Measurements from ENCODE around the gene FEM1C.

FEM1C gene

DNA sequence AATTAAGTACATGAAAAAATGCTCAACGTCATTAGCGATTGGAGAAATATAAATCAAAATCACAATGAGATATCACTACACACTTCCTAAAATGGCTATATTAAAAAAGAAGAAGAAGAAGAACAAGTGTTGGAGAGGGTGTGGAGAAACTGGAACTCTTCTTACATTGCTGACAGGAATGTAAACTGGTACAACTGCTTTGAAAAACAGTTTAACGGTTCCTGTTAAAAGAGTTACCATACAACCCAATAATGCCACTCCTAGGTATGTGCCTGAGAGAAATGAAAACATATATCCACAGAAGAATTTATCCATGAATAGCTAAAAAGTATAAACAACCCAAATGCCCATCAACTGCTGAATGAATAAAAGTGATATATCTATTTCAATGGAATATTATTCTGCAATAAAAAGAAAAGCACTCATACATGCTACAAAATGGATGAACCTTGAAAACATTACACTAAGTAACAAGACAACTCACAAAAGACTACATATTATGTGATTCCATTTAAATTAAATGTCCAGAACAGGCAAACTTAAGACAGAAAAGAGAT lies 9.0 kb downstream of the FEM1C start:
- H3F3A ChIP-seq (ENCODE audit: low read depth): no peaks in the 10 kb centered on the region
- no peaks in the 10 kb centered on the region for H3K9me2 ChIP-seq (replicated peaks; ENCODE audit: low read depth, low read length)
- no peaks in the 10 kb centered on the region for H3K36me3 ChIP-seq (ENCODE audit: insufficient read depth, low read length)
- TF ChIP-seq EZH2phosphoT487 (IDR thresholded peaks at IDR 0.05; ENCODE audit: borderline replicate concordance): no peak
- TF ChIP-seq, protein P1, sequence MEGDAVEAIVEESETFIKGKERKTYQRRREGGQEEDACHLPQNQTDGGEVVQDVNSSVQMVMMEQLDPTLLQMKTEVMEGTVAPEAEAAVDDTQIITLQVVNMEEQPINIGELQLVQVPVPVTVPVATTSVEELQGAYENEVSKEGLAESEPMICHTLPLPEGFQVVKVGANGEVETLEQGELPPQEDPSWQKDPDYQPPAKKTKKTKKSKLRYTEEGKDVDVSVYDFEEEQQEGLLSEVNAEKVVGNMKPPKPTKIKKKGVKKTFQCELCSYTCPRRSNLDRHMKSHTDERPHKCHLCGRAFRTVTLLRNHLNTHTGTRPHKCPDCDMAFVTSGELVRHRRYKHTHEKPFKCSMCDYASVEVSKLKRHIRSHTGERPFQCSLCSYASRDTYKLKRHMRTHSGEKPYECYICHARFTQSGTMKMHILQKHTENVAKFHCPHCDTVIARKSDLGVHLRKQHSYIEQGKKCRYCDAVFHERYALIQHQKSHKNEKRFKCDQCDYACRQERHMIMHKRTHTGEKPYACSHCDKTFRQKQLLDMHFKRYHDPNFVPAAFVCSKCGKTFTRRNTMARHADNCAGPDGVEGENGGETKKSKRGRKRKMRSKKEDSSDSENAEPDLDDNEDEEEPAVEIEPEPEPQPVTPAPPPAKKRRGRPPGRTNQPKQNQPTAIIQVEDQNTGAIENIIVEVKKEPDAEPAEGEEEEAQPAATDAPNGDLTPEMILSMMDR (conservative IDR thresholded peaks at IDR 0.05; ENCODE audit: low read length): no peak
- H3K27me3 ChIP-seq (ENCODE audit: insufficient read depth, low read length, poor library complexity, severe bottlenecking): no peaks in the 10 kb centered on the region
- peaks cover 20% of the 10 kb centered on the region for H3K4me1 ChIP-seq (ENCODE audit: insufficient read depth, low read length, poor library complexity, severe bottlenecking)
- H2AFZ ChIP-seq (ENCODE audit: low read length): no peak overlapping the region
- no peak overlapping the region for H3K9ac ChIP-seq (ENCODE audit: low read depth, low read length, poor library complexity, severe bottlenecking)
- no peaks in the 10 kb centered on the region for H3K9me3 ChIP-seq (ENCODE audit: insufficient read depth, low read depth, low read length)
- H3K79me2 ChIP-seq (ENCODE audit: insufficient read depth, low read length): peaks cover 98% of the 10 kb centered on the region
- H3K4me2 ChIP-seq (ENCODE audit: low read depth, low read length, poor library complexity, severe bottlenecking): peak overlapping the region; percentile 84
- H3K4me3 ChIP-seq (ENCODE audit: low read length, poor library complexity, severe bottlenecking): peak overlapping the region; percentile 85
- H4K20me1 ChIP-seq (ENCODE audit: insufficient read depth, low read length, poor library complexity, severe bottlenecking): peaks cover 83% of the 10 kb centered on the region

DNA sequence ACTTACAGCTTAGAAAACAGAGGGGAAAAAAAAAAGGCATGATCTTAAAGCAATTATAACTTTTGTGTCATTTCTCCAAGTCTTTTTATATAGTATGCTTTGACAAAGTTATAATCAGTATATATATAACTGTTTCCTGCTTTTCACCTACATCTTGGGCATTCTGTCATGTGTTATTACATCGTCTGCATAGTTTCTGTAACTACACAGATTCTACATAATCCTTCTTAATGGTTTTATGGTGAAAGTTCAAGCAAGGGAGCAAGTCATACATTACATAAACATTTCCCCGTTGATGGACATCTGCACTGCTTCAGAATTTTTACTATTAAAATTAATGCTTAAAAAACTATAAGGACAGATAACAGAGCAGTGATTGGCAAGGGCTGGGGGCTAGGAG lies 12.1 kb downstream of the FEM1C start:
- no peaks in the 10 kb centered on the region for H3K9me2 ChIP-seq (replicated peaks; ENCODE audit: low read depth, low read length)
- peak overlapping the region; percentile 84 for H3K4me2 ChIP-seq (ENCODE audit: low read depth, low read length, poor library complexity, severe bottlenecking)
- H3K27me3 ChIP-seq (ENCODE audit: insufficient read depth, low read length, poor library complexity, severe bottlenecking): no peaks in the 10 kb centered on the region
- peak overlapping the region; percentile 20 for H3K4me3 ChIP-seq (ENCODE audit: low read length, poor library complexity, severe bottlenecking)
- no peaks in the 10 kb centered on the region for H3K36me3 ChIP-seq (ENCODE audit: insufficient read depth, low read length)
- peaks cover 67% of the 10 kb centered on the region for H4K20me1 ChIP-seq (ENCODE audit: insufficient read depth, low read length, poor library complexity, severe bottlenecking)
- H2AFZ ChIP-seq (ENCODE audit: low read length): no peak overlapping the region
- peaks cover 19% of the 10 kb centered on the region for H3K4me1 ChIP-seq (ENCODE audit: insufficient read depth, low read length, poor library complexity, severe bottlenecking)
- no peaks in the 10 kb centered on the region for H3K9me3 ChIP-seq (ENCODE audit: insufficient read depth, low read depth, low read length)
- no peak overlapping the region for H3K9ac ChIP-seq (ENCODE audit: low read depth, low read length, poor library complexity, severe bottlenecking)
- TF ChIP-seq, protein P1 (conservative IDR thresholded peaks at IDR 0.05; ENCODE audit: low read length): no peak
- no peak for TF ChIP-seq EZH2phosphoT487 (IDR thresholded peaks at IDR 0.05; ENCODE audit: borderline replicate concordance)
- H3F3A ChIP-seq (ENCODE audit: low read depth): no peaks in the 10 kb centered on the region
- H3K79me2 ChIP-seq (ENCODE audit: insufficient read depth, low read length): peaks cover 95% of the 10 kb centered on the region

DNA sequence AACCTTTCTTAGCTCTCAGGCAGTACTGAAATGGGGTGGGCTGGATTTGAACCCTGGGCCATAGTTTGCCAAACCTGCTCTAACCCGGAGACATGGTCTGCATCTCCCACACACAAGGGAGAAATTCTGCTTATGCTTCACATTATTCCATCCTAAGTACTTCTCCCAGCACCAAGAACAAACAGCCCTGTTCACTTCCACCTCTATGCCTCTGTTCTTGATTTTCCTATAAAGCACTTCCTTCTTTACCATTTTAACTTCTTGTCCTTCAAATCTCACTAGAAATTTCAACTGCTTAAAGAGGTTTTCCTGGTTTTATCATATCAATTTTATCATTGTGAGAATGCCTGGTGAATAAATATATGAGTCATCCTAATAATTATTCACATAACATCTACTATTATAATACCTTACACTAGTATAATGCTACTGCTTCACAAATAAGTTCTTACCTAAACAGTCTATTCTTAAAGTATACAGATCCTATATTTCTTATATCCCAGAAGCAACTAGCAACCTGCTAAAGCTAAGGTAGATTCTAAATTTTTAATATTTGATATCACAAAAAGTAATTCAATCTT lies 12.7 kb downstream of the FEM1C start:
- H3K79me2 ChIP-seq (ENCODE audit: insufficient read depth, low read length): peaks cover 95% of the 10 kb centered on the region
- H3K9ac ChIP-seq (ENCODE audit: low read depth, low read length, poor library complexity, severe bottlenecking): no peak overlapping the region
- no peak for TF ChIP-seq EZH2phosphoT487 (IDR thresholded peaks at IDR 0.05; ENCODE audit: borderline replicate concordance)
- TF ChIP-seq, protein P1 (conservative IDR thresholded peaks at IDR 0.05; ENCODE audit: low read length): no peak
- peaks cover 67% of the 10 kb centered on the region for H4K20me1 ChIP-seq (ENCODE audit: insufficient read depth, low read length, poor library complexity, severe bottlenecking)
- H3K9me2 ChIP-seq (replicated peaks; ENCODE audit: low read depth, low read length): no peaks in the 10 kb centered on the region
- H3F3A ChIP-seq (ENCODE audit: low read depth): no peaks in the 10 kb centered on the region
- H3K4me3 ChIP-seq (ENCODE audit: low read length, poor library complexity, severe bottlenecking): peak overlapping the region; percentile 20
- H3K4me1 ChIP-seq (ENCODE audit: insufficient read depth, low read length, poor library complexity, severe bottlenecking): peaks cover 14% of the 10 kb centered on the region
- peak overlapping the region; percentile 84 for H3K4me2 ChIP-seq (ENCODE audit: low read depth, low read length, poor library complexity, severe bottlenecking)
- no peaks in the 10 kb centered on the region for H3K9me3 ChIP-seq (ENCODE audit: insufficient read depth, low read depth, low read length)
- H3K36me3 ChIP-seq (ENCODE audit: insufficient read depth, low read length): peaks cover 2% of the 10 kb centered on the region; the same call in 1 of the 2 replicates
- no peaks in the 10 kb centered on the region for H3K27me3 ChIP-seq (ENCODE audit: insufficient read depth, low read length, poor library complexity, severe bottlenecking)
- no peak overlapping the region for H2AFZ ChIP-seq (ENCODE audit: low read length)
